HK-2 (cell line): ENCODE measurements around the gene MYDGF.
A peak's percentile ranks its signal among the peaks of the same experiment; 100 is the strongest.
"Not testable (repeated sequence)": the region's sequence is repeated elsewhere in the genome, so short reads cannot be mapped to it uniquely, and the experiment has no call there.

Source experiments
- DNase-seq: peaks from one replicate; pipeline ENCODE4 v3.0.0-alpha.2; 2018; ENCODE audit not compliant: unreplicated experiment

The MYDGF gene

GRCh38 chr19:4700693-4700970, 30.5 kb upstream of the MYDGF start:
- DNase-seq, result no peak

GRCh38 chr19:4699826-4700692, 29.9 kb upstream of the MYDGF start:
- no peak for DNase-seq

GRCh38 chr19:4697304-4697703, 27.2 kb upstream of the MYDGF start:
- no peak for DNase-seq

- DNase-seq, result no peak
Observed at GRCh38 chr19:4695224-4695731, 25.1 kb upstream of the MYDGF start.

- DNase-seq, result peak; percentile 98
Observed at GRCh38 chr19:4694211-4694987, 24.3 kb upstream of the MYDGF start.

- DNase-seq, result no peak
Observed at GRCh38 chr19:4693471-4694121, 23.5 kb upstream of the MYDGF start.

- no peak for DNase-seq
Observed at GRCh38 chr19:4693078-4693350, 22.9 kb upstream of the MYDGF start.

- no peak for DNase-seq
Observed at GRCh38 chr19:4692251-4693077, 22.3 kb upstream of the MYDGF start.

GRCh38 chr19:4691373-4691772, 21.2 kb upstream of the MYDGF start:
- no peak for DNase-seq

- DNase-seq, result no peak
Observed at GRCh38 chr19:4690361-4690760, 20.2 kb upstream of the MYDGF start.

GRCh38 chr19:4689403-4689802, 19.3 kb upstream of the MYDGF start:
- DNase-seq, result no peak

- DNase-seq, result no peak
Observed at GRCh38 chr19:4688587-4688986, 18.4 kb upstream of the MYDGF start.

- DNase-seq, result no peak
Observed at GRCh38 chr19:4687396-4687795, 17.3 kb upstream of the MYDGF start.

- no peak for DNase-seq
Observed at GRCh38 chr19:4686700-4687099, 16.6 kb upstream of the MYDGF start.

- DNase-seq, result no peak
Observed at GRCh38 chr19:4684312-4685095, 14.4 kb upstream of the MYDGF start.

- no peak for DNase-seq
Observed at GRCh38 chr19:4682417-4683200, 12.5 kb upstream of the MYDGF start.

GRCh38 chr19:4680021-4680420, 9.9 kb upstream of the MYDGF start:
- not testable (repeated sequence) for DNase-seq

GRCh38 chr19:4678881-4679790, 9.0 kb upstream of the MYDGF start:
- no peak for DNase-seq
